K562 (cell line): ENCODE measurements around the gene PRDX4. TPM values are rescaled to one million over a fixed set of nuclear protein-coding genes. Genes with fewer than 3 reads are reported as not detected.
A peak's percentile ranks its signal among the peaks of the same experiment; 100 is the strongest.

ENCODE experiments used
- AFF4 ChIP-seq: sonication (generic); formaldehyde crosslinking; IDR thresholded peaks from 2 replicates; pipeline ENCODE4 v1.8.0; 2023; ENCODE audit warnings: mild to moderate bottlenecking, missing genetic modification reagents
- JUND ChIP-seq, 2 experiments: IDR thresholded peaks; 2 replicates in 1 of 2; 3 replicates in 1 of 2; pipeline ENCODE4 v1.6.1; 2011; ENCODE audit warnings: borderline replicate concordance in 2 of 2, low read depth in 2 of 2, low read length in 2 of 2, improper control_type of control experiment in 1 of 2, missing biosample characterization in 1 of 2, missing genetic modification characterization in 1 of 2, missing genetic modification reagents in 1 of 2
- KAT7 ChIP-seq: sonication (generic); formaldehyde crosslinking; IDR thresholded peaks from 2 replicates; pipeline ENCODE4 v1.8.0; 2022; ENCODE audit warnings: missing genetic modification reagents, mild to moderate bottlenecking, borderline replicate concordance
- MCM2 ChIP-seq: fragments of 450-650 bp; IDR thresholded peaks from 2 replicates; pipeline ENCODE4 v1.6.1; 2017; ENCODE audit warnings: low read depth, mild to moderate bottlenecking
- MYC ChIP-seq, 2 experiments: fragments of 250-450 bp in 1 of 2; sonication (Bioruptor Pico) in 1 of 2; IDR thresholded peaks; 2 replicates each; pipeline versions ENCODE4 v1.5.1 to v1.6.1; 2012 to 2021; ENCODE audit warnings: low read depth in 2 of 2, borderline replicate concordance in 1 of 2, improper control_type of control experiment in 1 of 2, low read length in 1 of 2, mild to moderate bottlenecking in 1 of 2, moderate library complexity in 1 of 2
- PRPF4 ChIP-seq: fragments of 200-400 bp; formaldehyde crosslinking; IDR thresholded peaks from one replicate; pipeline ENCODE4 v1.6.1; 2017; ENCODE audit warnings: low read length, low read depth, mild to moderate bottlenecking; ENCODE audit not compliant: insufficient read depth, poor library complexity, severe bottlenecking
- TEAD4 ChIP-seq, 2 experiments: sonication (generic) in 1 of 2; formaldehyde crosslinking in 1 of 2; IDR thresholded peaks; 2 replicates each; pipeline versions ENCODE4 v1.6.1 to v1.8.0; 2012 to 2022; ENCODE audit warnings: borderline replicate concordance in 1 of 2, inconsistent platforms in 1 of 2, low read length in 1 of 2, mild to moderate bottlenecking in 1 of 2, missing genetic modification reagents in 1 of 2
- TFAP4 ChIP-seq: sonication (generic); formaldehyde crosslinking; IDR thresholded peaks from 2 replicates; pipeline ENCODE4 v1.8.0; 2022; ENCODE audit warnings: missing genetic modification reagents, mild to moderate bottlenecking, moderate library complexity, borderline replicate concordance
- XRCC3 ChIP-seq: fragments of 450-650 bp; IDR thresholded peaks from 2 replicates; pipeline ENCODE4 v1.6.1; 2017; ENCODE audit warnings: mild to moderate bottlenecking, moderate library complexity
- ZNF655 ChIP-seq: fragments of 250-450 bp; sonication (Bioruptor Pico); IDR thresholded peaks from 2 replicates; pipeline ENCODE4 v1.5.0; 2021
- polyA plus RNA-seq, 8 experiments: library from polyadenylated mRNA; depleted of rRNA in 4 of 8; stranded (reverse) in 5 of 8; unstranded in 3 of 8; fragments of >200 nt; fragmentation: Nextera tagmentation in 2 of 8; fragmentation: Illumina TruSeq in 1 of 8; extraction: Ambion mirVana in 2 of 8; extraction: Trizol in 1 of 8; gene quantifications; 2 replicates each; pipeline versions ENCODE4 v1.2.1 to v1.2.3, GENCODE V29; 2011 to 2014; ENCODE audit warnings: inconsistent platforms in 1 of 8, missing spikeins in 1 of 8
- total RNA-seq, 7 experiments: library from RNA; depleted of rRNA in 6 of 7; stranded (reverse); fragments of >200 nt in 6 of 7; fragmentation: Illumina TruSeq in 2 of 7; extraction: Trizol in 2 of 7; gene quantifications; 2 replicates each; pipeline versions ENCODE4 v1.2.1 to v1.2.3, GENCODE V29; 2011 to 2021; ENCODE audit warnings: low replicate concordance in 1 of 7
- TF ChIP-seq, protein P1 (sequence below): IDR thresholded peaks from 2 replicates; pipeline ENCODE4 v1.6.1; 2011; ENCODE audit not compliant: insufficient read length; ENCODE audit errors: extremely low read depth

The PRDX4 gene
- total and polyA plus RNA-seq, 9 of the 15 experiments (the other 6 are each of a cell fraction or from before 2014, with no cell fraction given), result 28.6 to 253 (median 153) TPM

DNA sequence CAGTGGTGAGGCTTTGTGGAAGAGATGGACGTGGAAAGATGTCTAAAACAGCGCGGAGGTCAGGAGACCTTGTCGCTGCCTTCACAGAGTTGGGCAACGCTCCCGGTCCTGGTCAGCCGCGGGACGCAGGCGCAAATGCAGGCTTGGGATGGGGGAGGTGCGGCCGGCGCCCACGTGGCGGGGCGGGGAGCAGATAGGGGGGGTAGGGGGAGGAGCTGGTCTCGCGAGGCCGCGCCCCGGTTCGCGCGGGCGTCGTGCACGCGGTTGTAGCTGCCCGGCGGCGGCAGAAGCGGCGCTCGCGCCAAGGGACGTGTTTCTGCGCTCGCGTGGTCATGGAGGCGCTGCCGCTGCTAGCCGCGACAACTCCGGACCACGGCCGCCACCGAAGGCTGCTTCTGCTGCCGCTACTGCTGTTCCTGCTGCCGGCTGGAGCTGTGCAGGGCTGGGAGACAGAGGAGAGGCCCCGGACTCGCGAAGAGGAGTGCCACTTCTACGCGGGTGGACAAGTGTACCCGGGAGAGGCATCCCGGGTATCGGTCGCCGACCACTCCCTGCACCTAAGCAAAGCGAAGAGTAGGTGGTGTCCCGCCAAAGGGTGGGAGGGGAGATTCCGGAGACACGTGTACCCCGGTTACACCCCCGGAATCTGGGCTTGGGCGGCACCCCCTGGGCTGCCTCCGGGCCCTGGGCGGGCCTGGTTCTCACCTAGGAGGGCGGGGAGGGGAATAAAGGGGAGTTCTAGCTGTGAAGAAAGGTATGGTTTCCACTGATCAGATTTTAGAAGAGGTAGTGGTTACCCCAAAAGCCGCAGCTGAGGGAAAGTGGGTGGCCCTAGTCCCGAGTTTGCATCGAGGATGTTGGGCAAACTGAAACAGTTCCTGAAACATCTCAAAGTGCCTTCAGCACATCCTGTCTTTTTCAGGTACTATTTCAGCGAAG lies at the start of gene PRDX4 (continued):
- TF ChIP-seq XRCC3, result no peak
- peak; percentile 96 for TF ChIP-seq MYC (IDR thresholded peaks at IDR 0.05; ENCODE audit: low read depth, low read length)
- no peak for TF ChIP-seq MYC (CRISPR knock-in tag; IDR thresholded peaks at IDR 0.05; ENCODE audit: borderline replicate concordance, low read depth)
- TF ChIP-seq TEAD4 (IDR thresholded peaks at IDR 0.05; ENCODE audit: low read length), result no peak
- no peak for TF ChIP-seq TEAD4 (CRISPR knock-in tag; IDR thresholded peaks at IDR 0.05; ENCODE audit: borderline replicate concordance)
- no peak for TF ChIP-seq ZNF655 (CRISPR knock-in tag)
- no peak for TF ChIP-seq AFF4 (CRISPR knock-in tag)
- TF ChIP-seq JUND (IDR thresholded peaks at IDR 0.05; ENCODE audit: borderline replicate concordance, low read depth, low read length), result no peak
- TF ChIP-seq JUND (tag; IDR thresholded peaks at IDR 0.05; ENCODE audit: borderline replicate concordance, low read depth, low read length), result no peak
- TF ChIP-seq KAT7 (CRISPR knock-in tag), result peak; percentile 75; the same call in 1 of the 2 replicates
- TF ChIP-seq TFAP4 (CRISPR knock-in tag), result peak; percentile 69
- TF ChIP-seq PRPF4, result no peak
- no peak for TF ChIP-seq MCM2
- TF ChIP-seq, protein P1, sequence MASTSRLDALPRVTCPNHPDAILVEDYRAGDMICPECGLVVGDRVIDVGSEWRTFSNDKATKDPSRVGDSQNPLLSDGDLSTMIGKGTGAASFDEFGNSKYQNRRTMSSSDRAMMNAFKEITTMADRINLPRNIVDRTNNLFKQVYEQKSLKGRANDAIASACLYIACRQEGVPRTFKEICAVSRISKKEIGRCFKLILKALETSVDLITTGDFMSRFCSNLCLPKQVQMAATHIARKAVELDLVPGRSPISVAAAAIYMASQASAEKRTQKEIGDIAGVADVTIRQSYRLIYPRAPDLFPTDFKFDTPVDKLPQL, result no peak
